K562 (cell line): Measurements from ENCODE around the gene IRF2BP2. TPM values are rescaled to one million over a fixed set of nuclear protein-coding genes. Genes with fewer than 3 reads are reported as not detected.

Source experiments
- ATAC-seq: fragments of 200-7000 bp; cut with Tn5 transposase; 3 replicates; pipeline ENCODE4 v1.9.1; 2020; ENCODE audit warnings: moderate library complexity
- BruUV-seq: library from RNA; stranded (reverse); fragments of 400-500 nt; replicated peaks from 2 replicates; lab custom pipeline; 2021; lab: Mats Ljungman, UMichigan
- CTCF ChIA-PET: fragments of 300-600 bp; formaldehyde crosslinking; extraction: SDS; loops from one replicate; lab custom pipeline; 2021; ENCODE audit warnings: low intra/inter-chr PET ratio; lab: Yijun Ruan, JAX
- POLR2A ChIA-PET: fragments of 300-600, 350-650 bp; sonication (Branson Sonifier 250); formaldehyde crosslinking; extraction: SDS; loops from one replicate; lab custom pipeline; 2021; ENCODE audit warnings: antibody characterized with exemption, inconsistent platforms; lab: Yijun Ruan, JAX
- DNase-seq, 4 experiments: peaks; one replicate each; pipeline versions ENCODE4 v3.0.0 to v3.0.0-alpha.2; 2011 to 2018; ENCODE audit warnings: low spot score in 3 of 4, mixed read lengths in 3 of 4; ENCODE audit errors: extremely low read depth in 1 of 4
- FAIRE-seq: peaks from 2 replicates; lab custom pipeline; 2011; peaks lifted over from hg19 to GRCh38; lab: Jason Lieb, UNC
- H2AFZ ChIP-seq: 2 replicates; pipeline ENCODE4 v1.6.0; 2011; ENCODE audit warnings: low read depth, low read length, control low read depth, inconsistent platforms
- H3K27ac ChIP-seq: fragments of 200-600 bp; 3 replicates; pipeline ENCODE4 v1.8.0; 2011; ENCODE audit warnings: low read depth, mild to moderate bottlenecking, control low read depth, inconsistent platforms, low read length, moderate library complexity, mixed read lengths; ENCODE audit errors: extremely low read depth
- H3K27me3 ChIP-seq, 2 experiments: fragments of 300-600 bp in 1 of 2; 2 replicates in 1 of 2; 3 replicates in 1 of 2; pipeline versions ENCODE4 v1.6.0 to v1.8.0; 2011; ENCODE audit warnings: inconsistent platforms in 2 of 2, low read length in 2 of 2, mild to moderate bottlenecking in 1 of 2, mixed read lengths in 1 of 2, moderate library complexity in 1 of 2; ENCODE audit not compliant: control insufficient read depth in 2 of 2, insufficient read depth in 2 of 2
- H3K36me3 ChIP-seq: fragments of 300-600 bp; 3 replicates; pipeline ENCODE4 v1.8.0; 2011; ENCODE audit warnings: mild to moderate bottlenecking, low read length, inconsistent platforms; ENCODE audit not compliant: control insufficient read depth, insufficient read depth
- H3K4me1 ChIP-seq, 2 experiments: fragments of 200-600 bp in 1 of 2; replicated peaks in 1 of 2; 2 replicates in 1 of 2; 3 replicates in 1 of 2; pipeline versions ENCODE4 v1.5.1 to v1.8.0; 2011; ENCODE audit warnings: inconsistent platforms in 2 of 2, low read length in 2 of 2, mild to moderate bottlenecking in 1 of 2, mixed read lengths in 1 of 2, moderate library complexity in 1 of 2; ENCODE audit not compliant: control insufficient read depth in 2 of 2, insufficient read depth in 2 of 2
- H3K4me2 ChIP-seq: 2 replicates; pipeline ENCODE4 v1.6.1; 2011; ENCODE audit warnings: low read length, control low read depth, inconsistent platforms, mixed read lengths; ENCODE audit not compliant: insufficient read depth
- H3K4me3 ChIP-seq: fragments of 200-600 bp; sonication (generic), shearing (Covaris generic); 2 replicates; pipeline ENCODE4 v1.5.1; 2016; ENCODE audit warnings: control low read depth, inconsistent platforms
- H3K79me2 ChIP-seq: fragments of 200-600 bp; 3 replicates; pipeline ENCODE4 v1.8.0; 2011; ENCODE audit warnings: low read length, inconsistent platforms; ENCODE audit not compliant: control insufficient read depth, insufficient read depth
- H3K9ac ChIP-seq, 2 experiments: 2 replicates each; pipeline versions ENCODE4 v1.6.0 to v1.6.1; 2011; ENCODE audit warnings: low read depth in 2 of 2, low read length in 2 of 2, control low read depth in 1 of 2, inconsistent platforms in 1 of 2, mild to moderate bottlenecking in 1 of 2, mixed read lengths in 1 of 2; ENCODE audit not compliant: insufficient read depth in 1 of 2
- H3K9me1 ChIP-seq: one replicate; pipeline ENCODE4 v1.6.0; 2011; ENCODE audit warnings: inconsistent platforms, mild to moderate bottlenecking, low read length, moderate library complexity; ENCODE audit not compliant: control insufficient read depth, insufficient read depth
- H3K9me3 ChIP-seq: replicated peaks from 2 replicates; pipeline ENCODE4 v1.5.1; 2011; ENCODE audit warnings: low read depth, low read length, inconsistent platforms; ENCODE audit not compliant: control insufficient read depth, insufficient read depth
- H4K20me1 ChIP-seq: replicated peaks from 2 replicates; pipeline ENCODE4 v1.6.1; 2011; ENCODE audit warnings: low read length, inconsistent platforms, mixed read lengths; ENCODE audit not compliant: control insufficient read depth, insufficient read depth
- BRF2 ChIP-seq: IDR thresholded peaks from 3 replicates; pipeline ENCODE4 v1.6.1; 2011; ENCODE audit warnings: borderline replicate concordance, mild to moderate bottlenecking; ENCODE audit not compliant: insufficient read length, insufficient read depth
- CGGBP1 ChIP-seq: fragments of 250-450 bp; sonication (Bioruptor Pico); IDR thresholded peaks from 2 replicates; pipeline ENCODE4 v1.9.0; 2021; ENCODE audit warnings: mild to moderate bottlenecking
- CHD4 ChIP-seq: fragments of 200-600 bp; sonication (generic); IDR thresholded peaks from 3 replicates; pipeline ENCODE4 v1.6.1; 2012; ENCODE audit warnings: low read depth, mild to moderate bottlenecking, mixed read lengths, low read length, inconsistent platforms; ENCODE audit not compliant: insufficient read depth, insufficient replicate concordance, poor library complexity, severe bottlenecking
- DPF2 ChIP-seq: fragments of 450-650 bp; IDR thresholded peaks from 2 replicates; pipeline ENCODE4 v1.6.1; 2016
- FUS ChIP-seq: fragments of 200-400 bp; formaldehyde crosslinking; optimal IDR thresholded peaks from 2 replicates; pipeline ENCODE3; 2017; ENCODE audit warnings: low read depth, low read length
- HBP1 ChIP-seq: fragments of 450-650 bp; formaldehyde crosslinking; IDR thresholded peaks from 2 replicates; pipeline ENCODE4 v1.4.0; 2022; ENCODE audit warnings: missing genetic modification characterization
- HNRNPL ChIP-seq: fragments of 200-400 bp; formaldehyde crosslinking; IDR thresholded peaks from 2 replicates; pipeline ENCODE4 v1.6.1; 2017; ENCODE audit warnings: low read depth, mild to moderate bottlenecking, low read length
- KLF13 ChIP-seq: fragments of 450-650 bp; IDR thresholded peaks from 2 replicates; pipeline ENCODE4 v1.6.1; 2016; ENCODE audit warnings: missing genetic modification characterization, low read depth, mild to moderate bottlenecking, missing compliant biosample characterization, moderate library complexity, borderline replicate concordance
- MTF1 ChIP-seq: fragments of 250-450 bp; sonication (Bioruptor Pico); IDR thresholded peaks from 2 replicates; pipeline ENCODE4 v1.9.0; 2021; ENCODE audit warnings: moderate library complexity, mild to moderate bottlenecking, inconsistent platforms, borderline replicate concordance
- NFYB ChIP-seq: IDR thresholded peaks from 2 replicates; pipeline ENCODE4 v1.6.1; 2011; ENCODE audit warnings: mild to moderate bottlenecking, moderate library complexity; ENCODE audit not compliant: insufficient read length; ENCODE audit errors: extremely low read depth
- ZNF3 ChIP-seq: fragments of 250-450 bp; sonication (Bioruptor Pico); IDR thresholded peaks from 2 replicates; pipeline ENCODE4 v1.5.0; 2021; ENCODE audit warnings: mild to moderate bottlenecking, moderate library complexity
- ZNF609 ChIP-seq: sonication (generic); formaldehyde crosslinking; IDR thresholded peaks from 2 replicates; pipeline ENCODE4 v1.8.1; 2023; ENCODE audit warnings: missing genetic modification reagents, mild to moderate bottlenecking, borderline replicate concordance
- WGBS: fragments of 100-300 bp; shearing (Covaris generic); methylation state at CpG from one replicate; pipeline ENCODE4 v1.1.6; 2016; ENCODE audit warnings: low coverage, mixed read lengths; ENCODE audit not compliant: insufficient coverage; ENCODE audit errors: missing lambda C conversion rate; 5-methylcytosine and 5-hydroxymethylcytosine counted together
- in situ Hi-C: fragments of 300-500 bp; cut with MboI; formaldehyde crosslinking; loops from 4 replicates; pipeline ENCODE4 v1.15.0; 2018; ENCODE audit warnings: inconsistent platforms, mixed read lengths
- intact Hi-C: fragments of 100-400 bp; cut with micrococcal nuclease; formaldehyde crosslinking; loops from 2 replicates; pipeline ENCODE4 v1.14.2; 2022
- polyA plus RNA-seq, 8 experiments: library from polyadenylated mRNA; depleted of rRNA in 4 of 8; stranded (reverse) in 5 of 8; unstranded in 3 of 8; fragments of >200 nt; fragmentation: Nextera tagmentation in 2 of 8; fragmentation: Illumina TruSeq in 1 of 8; extraction: Ambion mirVana in 2 of 8; extraction: Trizol in 1 of 8; gene quantifications; 2 replicates each; pipeline versions ENCODE4 v1.2.1 to v1.2.3, GENCODE V29; 2011 to 2014; ENCODE audit warnings: inconsistent platforms in 1 of 8, missing spikeins in 1 of 8
- total RNA-seq, 7 experiments: library from RNA; depleted of rRNA in 6 of 7; stranded (reverse); fragments of >200 nt in 6 of 7; fragmentation: Illumina TruSeq in 2 of 7; extraction: Trizol in 2 of 7; gene quantifications; 2 replicates each; pipeline versions ENCODE4 v1.2.1 to v1.2.3, GENCODE V29; 2011 to 2021; ENCODE audit warnings: low replicate concordance in 1 of 7

The IRF2BP2 gene
- total and polyA plus RNA-seq, 9 of the 15 experiments (the other 6 are each of a cell fraction or from before 2014, with no cell fraction given), result 7.7 to 68.6 (median 22.1) TPM

- Histone ChIP-seq H3K36me3 (no peaks in the 10 kb centered on the region), H3K27ac (no peak overlapping the region), H3K9me3 (no peaks in the 10 kb centered on the region), H4K20me1 (no peaks in the 10 kb centered on the region), H2AFZ (no peak overlapping the region), H3K79me2 (no peaks in the 10 kb centered on the region), H3K9me1 (no peaks in the 10 kb centered on the region), H3K9ac (peak overlapping the region in 1 of 2 experiments; percentile 29; a peak in 2 of 4 replicates), H3K27me3 (no peaks in the 10 kb centered on the region), H3K4me2 (no peak overlapping the region), H3K4me3 (no peak overlapping the region), H3K4me1 (peaks cover 19 to 37% of the 10 kb centered on the region in 2 experiments)
- BruUV-seq, result no TSS peak
- intact Hi-C loops (loop anchor here (1.0 kb wide), 1 partner anchor 12 kb away; no protein-coding TSS in a partner anchor), in situ Hi-C loops (no loop called here)
- no peak for FAIRE-seq
- POLR2A ChIA-PET, result interaction anchor here (0.7 to 2.5 kb wide), 5 partner anchors 9 to 930 kb away, joined by 3 to 6 read pairs (median 3); no protein-coding TSS in a partner anchor
- CTCF ChIA-PET, result no interaction called here
- 79% methylated on average over 6 of the region's 6 CpGs for WGBS
- ATAC-seq, result no peak
- no peak for DNase-seq
- no peak for TF ChIP-seq ZNF3 (CRISPR knock-in tag)
- no peak for TF ChIP-seq BRF2
- no peak for TF ChIP-seq MTF1
- no peak for TF ChIP-seq DPF2
- TF ChIP-seq ZNF609 (CRISPR knock-in tag), result no peak
- TF ChIP-seq FUS, result no peak
- no peak for TF ChIP-seq KLF13 (tag)
- TF ChIP-seq HNRNPL, result no peak
- TF ChIP-seq CHD4, result no peak
- no peak for TF ChIP-seq NFYB
- no peak for TF ChIP-seq HBP1
- no peak for TF ChIP-seq CGGBP1 (CRISPR knock-in tag)
These were observed 50.7 kb downstream of the IRF2BP2 start for GRCh38 chr1:234559152-234559901.
